DND-41 (cell line): ENCODE results near the gene PTPRCAP.

Experiments used
- ATAC-seq: fragments of 200-7000 bp; cut with Tn5 transposase; 3 replicates; pipeline ENCODE4 v1.9.1; 2021; ENCODE audit warnings: low read depth; ENCODE audit not compliant: insufficient read depth
- DNase-seq: peaks from one replicate; pipeline ENCODE4 v3.0.0-alpha.2; 2020
- H2AFZ ChIP-seq: 2 replicates; pipeline ENCODE4 v1.6.0; 2012; ENCODE audit warnings: low read depth, low read length
- H3K27ac ChIP-seq: 2 replicates; pipeline ENCODE4 v1.5.1; 2012; ENCODE audit warnings: low read length, inconsistent platforms
- H3K27me3 ChIP-seq: fragments of 200-600 bp; sonication (generic); 2 replicates; pipeline ENCODE4 v1.6.0; 2012; ENCODE audit warnings: low read length, mild to moderate bottlenecking, inconsistent platforms; ENCODE audit not compliant: insufficient read depth, poor library complexity
- H3K36me3 ChIP-seq: 2 replicates; pipeline ENCODE4 v1.5.1; 2012; ENCODE audit warnings: low read length, inconsistent platforms; ENCODE audit not compliant: insufficient read depth
- H3K4me1 ChIP-seq: 2 replicates; pipeline ENCODE4 v1.5.1; 2012; ENCODE audit warnings: mild to moderate bottlenecking, low read length; ENCODE audit not compliant: insufficient read depth
- H3K4me2 ChIP-seq: 2 replicates; pipeline ENCODE4 v1.6.0; 2012; ENCODE audit warnings: mild to moderate bottlenecking, moderate library complexity, low read length, inconsistent platforms; ENCODE audit not compliant: insufficient read depth
- H3K4me3 ChIP-seq, 2 experiments: fragments of 200-600 bp in 1 of 2; shearing (Covaris generic) in 1 of 2; 2 replicates each; pipeline ENCODE4 v1.5.1; 2012 to 2016; ENCODE audit warnings: inconsistent platforms in 2 of 2, low read length in 2 of 2, mild to moderate bottlenecking in 2 of 2, low read depth in 1 of 2, moderate library complexity in 1 of 2
- H3K79me2 ChIP-seq: 2 replicates; pipeline ENCODE4 v1.6.0; 2012; ENCODE audit warnings: low read length, inconsistent platforms; ENCODE audit not compliant: insufficient read depth
- H3K9ac ChIP-seq: 2 replicates; pipeline ENCODE4 v1.6.0; 2012; ENCODE audit warnings: low read depth, mild to moderate bottlenecking, inconsistent platforms, low read length, moderate library complexity
- H3K9me3 ChIP-seq: 2 replicates; pipeline ENCODE4 v1.5.1; 2012; ENCODE audit warnings: low read length, moderate library complexity, mild to moderate bottlenecking, inconsistent platforms; ENCODE audit not compliant: insufficient read depth, severe bottlenecking
- H4K20me1 ChIP-seq: 2 replicates; pipeline ENCODE4 v1.6.0; 2012; ENCODE audit warnings: low read length; ENCODE audit not compliant: insufficient read depth
- CTCF ChIP-seq: IDR thresholded peaks from 2 replicates; pipeline ENCODE4 v1.5.1; 2012; ENCODE audit warnings: borderline replicate concordance, low read length, moderate library complexity, mild to moderate bottlenecking; ENCODE audit not compliant: poor library complexity, severe bottlenecking; ENCODE audit errors: extremely low read depth
- EZH2 ChIP-seq: IDR thresholded peaks from 3 replicates; pipeline ENCODE4 v1.6.1; 2012; ENCODE audit warnings: borderline replicate concordance, low read depth, mild to moderate bottlenecking, moderate library complexity, low read length, inconsistent platforms; ENCODE audit not compliant: severe bottlenecking

Gene PTPRCAP

GRCh38 chr11:67453816-67454732 is 16.6 kb upstream of the PTPRCAP start:
- Histone ChIP-seq H3K9ac (no peak overlapping the region), H2AFZ (no peak overlapping the region), H3K4me3 (no peak overlapping the region), H3K36me3 (no peaks in the 10 kb centered on the region), H3K27ac (no peak overlapping the region), H3K27me3 (no peaks in the 10 kb centered on the region), H3K79me2 (no peaks in the 10 kb centered on the region), H3K4me2 (no peak overlapping the region), H4K20me1 (no peaks in the 10 kb centered on the region), H3K4me1 (no peaks in the 10 kb centered on the region), H3K9me3 (no peaks in the 10 kb centered on the region)
- ATAC-seq (no peak), DNase-seq (no peak)
- TF ChIP-seq EZH2: no peak

DNA sequence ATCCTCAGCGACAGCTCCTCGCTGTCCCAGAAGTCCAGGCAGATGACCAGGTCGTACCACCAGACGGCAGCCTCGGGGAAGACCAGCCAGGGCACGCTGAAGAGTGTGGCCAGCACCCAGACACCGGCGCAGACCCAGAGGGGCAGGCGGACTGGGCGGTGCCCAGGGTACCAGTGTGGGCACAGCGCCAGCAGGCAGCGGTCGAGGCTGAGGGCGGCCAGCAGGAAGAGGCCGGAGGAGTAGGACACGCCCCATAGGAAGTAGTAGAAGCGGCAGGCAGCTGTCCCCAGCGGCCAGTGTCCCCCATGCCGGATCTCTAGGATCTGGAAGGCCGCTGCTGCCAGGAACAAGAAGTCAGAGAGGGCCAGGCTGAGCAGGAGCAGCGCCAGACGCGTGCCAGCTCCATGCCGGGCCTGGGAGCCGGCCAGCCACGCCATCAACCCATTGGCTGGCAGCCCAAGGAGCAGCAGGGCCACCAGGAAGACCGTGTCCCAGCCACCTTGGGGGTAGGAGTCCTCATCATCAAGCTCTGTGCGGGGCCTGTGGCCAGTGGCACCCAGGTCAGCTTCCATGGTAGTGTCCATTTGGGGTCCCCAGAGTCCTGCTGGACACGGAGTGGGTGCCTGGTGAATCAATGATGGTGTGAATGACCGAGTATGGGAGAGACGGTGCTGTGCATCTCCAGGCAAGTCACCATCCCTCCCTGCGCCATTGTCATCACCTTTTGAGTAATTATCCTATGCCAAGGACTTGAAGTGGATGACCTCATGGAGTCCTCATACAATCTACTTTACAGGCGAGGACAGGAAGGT is 14.9 kb upstream of the PTPRCAP start, which contains the start of gene GPR152:
Gene GPR152, minus strand, starts transcription at position 589 of the 812 bp plus-strand sequence. Its CDS starts 5 bp downstream, at position 584.
- TF ChIP-seq CTCF: no peak
- TF ChIP-seq EZH2: no peak
- H3K4me3 ChIP-seq: no peak within 1 kb of the TSS
- DNase-seq: no peak
- no peaks in the 10 kb centered on the region for H3K27me3 ChIP-seq
- no peaks in the 10 kb centered on the region for H3K9me3 ChIP-seq
- H3K36me3 ChIP-seq: no peaks in the 10 kb centered on the region
- no peaks in the 10 kb centered on the region for H3K79me2 ChIP-seq
- no peak within 1 kb of the TSS for H3K27ac ChIP-seq
- H3K4me1 ChIP-seq: no peaks in the 10 kb centered on the region
- no peak for ATAC-seq
- no peaks in the 10 kb centered on the region for H4K20me1 ChIP-seq
- H3K9ac ChIP-seq: no peak within 1 kb of the TSS
- no peak within 1 kb of the TSS for H2AFZ ChIP-seq
- H3K4me2 ChIP-seq: no peak within 1 kb of the TSS

- H3K9ac ChIP-seq: no peak overlapping the region
Observed at GRCh38 chr11:67451658-67451976, 14.1 kb upstream of the PTPRCAP start.

More at GRCh38 chr11:67451658-67451976, 14.1 kb upstream of the PTPRCAP start:
- H3K9me3 ChIP-seq: no peaks in the 10 kb centered on the region
- H3K36me3 ChIP-seq: no peaks in the 10 kb centered on the region
- no peak overlapping the region for H3K4me3 ChIP-seq
- no peak overlapping the region for H3K27ac ChIP-seq
- TF ChIP-seq EZH2 (no peak), CTCF (no peak)
- no peaks in the 10 kb centered on the region for H3K4me1 ChIP-seq
- no peaks in the 10 kb centered on the region for H3K79me2 ChIP-seq
- ATAC-seq (no peak), DNase-seq (no peak)
- no peak overlapping the region for H2AFZ ChIP-seq
- H3K4me2 ChIP-seq: no peak overlapping the region
- no peaks in the 10 kb centered on the region for H3K27me3 ChIP-seq
- no peaks in the 10 kb centered on the region for H4K20me1 ChIP-seq
